Measurements from ENCODE around the gene DYSF.
"Not testable (repeated sequence)": the region's sequence is repeated elsewhere in the genome, so short reads cannot be mapped to it uniquely, and the experiment has no call there.

The DYSF gene

GRCh38 chr2:71643674-71644357 lies 190.5 kb downstream of the DYSF start:
- Histone ChIP-seq H2AFZ (ENCODE audit: low read depth, low read length) (no peak overlapping the region), H3K27ac (ENCODE audit: low read length) (no peak overlapping the region), H3K79me2 (ENCODE audit: low read length) (no peaks in the 10 kb centered on the region), H3K4me3 (ENCODE audit: low read length) (no peak overlapping the region), H3K4me2 (ENCODE audit: low read length) (no peak overlapping the region), H3K9me3 (ENCODE audit: insufficient read depth, low read length) (no peaks in the 10 kb centered on the region), H3K36me3 (replicated peaks; ENCODE audit: low read depth, low read length) (no peaks in the 10 kb centered on the region), H3K27me3 (ENCODE audit: low read depth, low read length) (peaks cover 5% of the 10 kb centered on the region), H3K9ac (ENCODE audit: low read length) (no peak overlapping the region), H3K4me1 (ENCODE audit: low read length) (0 out of 2 replicates have a peak, but pooled peaks cover 3% of the 10 kb centered on the region), H4K20me1 (ENCODE audit: insufficient read depth, low read length) (no peaks in the 10 kb centered on the region)
- TF ChIP-seq CTCF (IDR thresholded peaks at IDR 0.05; ENCODE audit: low read depth, low read length) (no peak), EZH2phosphoT487 (IDR thresholded peaks at IDR 0.05; ENCODE audit: low read depth) (no peak)

- TF ChIP-seq EZH2phosphoT487 (IDR thresholded peaks at IDR 0.05; ENCODE audit: low read depth) (no peak), CTCF (IDR thresholded peaks at IDR 0.05; ENCODE audit: low read depth, low read length) (no peak)
- H3K4me3 ChIP-seq (ENCODE audit: low read length) = no peak overlapping the region
- no peaks in the 10 kb centered on the region for H3K79me2 ChIP-seq (ENCODE audit: low read length)
- H3K4me1 ChIP-seq (ENCODE audit: low read length) = 0 out of 2 replicates have a peak, but pooled peaks cover 3% of the 10 kb centered on the region
- H4K20me1 ChIP-seq (ENCODE audit: insufficient read depth, low read length) = no peaks in the 10 kb centered on the region
- no peaks in the 10 kb centered on the region for H3K36me3 ChIP-seq (replicated peaks; ENCODE audit: low read depth, low read length)
- H3K27me3 ChIP-seq (ENCODE audit: low read depth, low read length) = no peaks in the 10 kb centered on the region
- H3K4me2 ChIP-seq (ENCODE audit: low read length) = no peak overlapping the region
- H3K9ac ChIP-seq (ENCODE audit: low read length) = no peak overlapping the region
- no peak overlapping the region for H3K27ac ChIP-seq (ENCODE audit: low read length)
- H2AFZ ChIP-seq (ENCODE audit: low read depth, low read length) = no peak overlapping the region
- H3K9me3 ChIP-seq (ENCODE audit: insufficient read depth, low read length) = no peaks in the 10 kb centered on the region
Observed at GRCh38 chr2:71646028-71646427, 192.7 kb downstream of the DYSF start.

GRCh38 chr2:71647356-71647755 lies 194.0 kb downstream of the DYSF start:
- Histone ChIP-seq H2AFZ (ENCODE audit: low read depth, low read length) (no peak overlapping the region), H3K9me3 (ENCODE audit: insufficient read depth, low read length) (no peaks in the 10 kb centered on the region), H3K4me2 (ENCODE audit: low read length) (no peak overlapping the region), H3K27ac (ENCODE audit: low read length) (no peak overlapping the region), H3K4me1 (ENCODE audit: low read length) (0 out of 2 replicates have a peak, but pooled peaks cover 3% of the 10 kb centered on the region), H3K4me3 (ENCODE audit: low read length) (no peak overlapping the region), H3K9ac (ENCODE audit: low read length) (no peak overlapping the region), H3K36me3 (replicated peaks; ENCODE audit: low read depth, low read length) (no peaks in the 10 kb centered on the region), H3K27me3 (ENCODE audit: low read depth, low read length) (peaks cover 5% of the 10 kb centered on the region; the same call in 1 of the 2 replicates), H4K20me1 (ENCODE audit: insufficient read depth, low read length) (no peaks in the 10 kb centered on the region), H3K79me2 (ENCODE audit: low read length) (no peaks in the 10 kb centered on the region)
- no peak for TF ChIP-seq CTCF (IDR thresholded peaks at IDR 0.05; ENCODE audit: low read depth, low read length)
- no peak for TF ChIP-seq EZH2phosphoT487 (IDR thresholded peaks at IDR 0.05; ENCODE audit: low read depth)

- Histone ChIP-seq H3K4me3 (ENCODE audit: low read length) (no peak overlapping the region), H3K27me3 (ENCODE audit: low read depth, low read length) (peaks cover 5% of the 10 kb centered on the region; the same call in 1 of the 2 replicates), H3K36me3 (replicated peaks; ENCODE audit: low read depth, low read length) (no peaks in the 10 kb centered on the region), H4K20me1 (ENCODE audit: insufficient read depth, low read length) (no peaks in the 10 kb centered on the region), H3K79me2 (ENCODE audit: low read length) (no peaks in the 10 kb centered on the region), H2AFZ (ENCODE audit: low read depth, low read length) (no peak overlapping the region), H3K9me3 (ENCODE audit: insufficient read depth, low read length) (no peaks in the 10 kb centered on the region), H3K27ac (ENCODE audit: low read length) (no peak overlapping the region), H3K4me1 (ENCODE audit: low read length) (no peaks in the 10 kb centered on the region), H3K4me2 (ENCODE audit: low read length) (no peak overlapping the region), H3K9ac (ENCODE audit: low read length) (no peak overlapping the region)
- TF ChIP-seq EZH2phosphoT487 (IDR thresholded peaks at IDR 0.05; ENCODE audit: low read depth) (no peak), CTCF (IDR thresholded peaks at IDR 0.05; ENCODE audit: low read depth, low read length) (no peak)
Observed at GRCh38 chr2:71655498-71655897, 202.1 kb downstream of the DYSF start.

- not testable (repeated sequence) for H3K27me3 ChIP-seq (ENCODE audit: low read depth, low read length); H3K4me1 ChIP-seq (ENCODE audit: low read length); H2AFZ ChIP-seq (ENCODE audit: low read depth, low read length); H3K9ac ChIP-seq (ENCODE audit: low read length); H3K79me2 ChIP-seq (ENCODE audit: low read length); H3K4me3 ChIP-seq (ENCODE audit: low read length); H3K9me3 ChIP-seq (ENCODE audit: insufficient read depth, low read length); H3K27ac ChIP-seq (ENCODE audit: low read length); H3K36me3 ChIP-seq (replicated peaks; ENCODE audit: low read depth, low read length); H3K4me2 ChIP-seq (ENCODE audit: low read length); H4K20me1 ChIP-seq (ENCODE audit: insufficient read depth, low read length)
Observed at GRCh38 chr2:71658256-71658655, 204.9 kb downstream of the DYSF start.
